Measurements from ENCODE around the gene ENOX2. TPM values are rescaled to one million over a fixed set of nuclear protein-coding genes. Genes with fewer than 3 reads are reported as not detected.

The ENOX2 gene
- total RNA-seq, 2 experiments from 2014 or later: 9.6 to 12.0 TPM

GRCh38 chrX:130738638-130739195 is 164.3 kb downstream of the ENOX2 start:
- ATAC-seq (no peak), DNase-seq (no peak)
- CTCF ChIA-PET: no interaction called here
- Mint-ChIP-seq H3K36me3 (ENCODE audit: low read depth) (peaks cover 2% of the 10 kb centered on the region), H3K27me3 (no peaks in the 10 kb centered on the region), H3K27ac (no peak overlapping the region), H3K9me3 (no peaks in the 10 kb centered on the region), H3K4me1 (ENCODE audit: low read depth) (no peaks in the 10 kb centered on the region), H3K4me3 (no peak overlapping the region)
- no peak for TF ChIP-seq CTCF (IDR thresholded peaks at IDR 0.05)
- POLR2A ChIA-PET: no interaction called here
- intact Hi-C loops (cut with micrococcal nuclease): no loop called here

- Mint-ChIP-seq H3K36me3 (ENCODE audit: low read depth) (peaks cover 14% of the 10 kb centered on the region), H3K4me1 (ENCODE audit: low read depth) (no peaks in the 10 kb centered on the region), H3K4me3 (no peak overlapping the region), H3K9me3 (peaks cover 7% of the 10 kb centered on the region), H3K27ac (no peak overlapping the region), H3K27me3 (no peaks in the 10 kb centered on the region)
- POLR2A ChIA-PET: no interaction called here
- ATAC-seq (no peak), DNase-seq (no peak)
- TF ChIP-seq CTCF (IDR thresholded peaks at IDR 0.05): no peak
- CTCF ChIA-PET: no interaction called here
- intact Hi-C loops (cut with micrococcal nuclease): no loop called here
Measured at GRCh38 chrX:130734713-130735112, 168.3 kb downstream of the ENOX2 start.

GRCh38 chrX:130728208-130728607 is 174.8 kb downstream of the ENOX2 start:
- no peaks in the 10 kb centered on the region for H3K4me1 Mint-ChIP-seq (ENCODE audit: low read depth)
- no peak for TF ChIP-seq CTCF (IDR thresholded peaks at IDR 0.05)
- no peak overlapping the region for H3K4me3 Mint-ChIP-seq
- H3K36me3 Mint-ChIP-seq (ENCODE audit: low read depth): peaks cover 35% of the 10 kb centered on the region
- H3K27me3 Mint-ChIP-seq: no peaks in the 10 kb centered on the region
- ChIA-PET POLR2A (no interaction called here), CTCF (no interaction called here)
- ATAC-seq (no peak), DNase-seq (no peak)
- intact Hi-C loops (cut with micrococcal nuclease): no loop called here
- H3K27ac Mint-ChIP-seq: no peak overlapping the region
- peaks cover 10% of the 10 kb centered on the region for H3K9me3 Mint-ChIP-seq

- Mint-ChIP-seq H3K4me3 (no peak overlapping the region), H3K27ac (no peak overlapping the region), H3K36me3 (ENCODE audit: low read depth) (peaks cover 29% of the 10 kb centered on the region), H3K27me3 (no peaks in the 10 kb centered on the region), H3K9me3 (peaks cover 6% of the 10 kb centered on the region), H3K4me1 (ENCODE audit: low read depth) (no peaks in the 10 kb centered on the region)
- DNase-seq (no peak), ATAC-seq (no peak)
- ChIA-PET CTCF (no interaction called here), POLR2A (no interaction called here)
- TF ChIP-seq CTCF (IDR thresholded peaks at IDR 0.05): no peak
- intact Hi-C loops (cut with micrococcal nuclease): no loop called here
Measured at GRCh38 chrX:130726661-130727060, 176.3 kb downstream of the ENOX2 start.

GRCh38 chrX:130725519-130725918 is 177.5 kb downstream of the ENOX2 start:
- TF ChIP-seq CTCF (IDR thresholded peaks at IDR 0.05): no peak
- no peak overlapping the region for H3K27ac Mint-ChIP-seq
- peaks cover 29% of the 10 kb centered on the region for H3K36me3 Mint-ChIP-seq (ENCODE audit: low read depth)
- no peak overlapping the region for H3K4me3 Mint-ChIP-seq
- ChIA-PET CTCF (no interaction called here), POLR2A (no interaction called here)
- DNase-seq (no peak), ATAC-seq (no peak)
- no peaks in the 10 kb centered on the region for H3K4me1 Mint-ChIP-seq (ENCODE audit: low read depth)
- H3K9me3 Mint-ChIP-seq: peaks cover 6% of the 10 kb centered on the region
- intact Hi-C loops (cut with micrococcal nuclease): no loop called here
- H3K27me3 Mint-ChIP-seq: no peaks in the 10 kb centered on the region

Data from activated CD8-positive, alpha-beta T cell treated with anti-CD3 and anti-CD28 coated beads for 36 hours (primary cell).